OCI-M2 (cell line): ENCODE data around the gene APIP.
"Not testable (repeated sequence)": the region's sequence is repeated elsewhere in the genome, so short reads cannot be mapped to it uniquely, and the experiment has no call there.

ENCODE experiments used
- DNase-seq: peaks from one replicate; lab custom pipeline; 2025; ENCODE audit not compliant: unreplicated experiment; lab: John Stamatoyannopoulos, UW

APIP gene

DNA sequence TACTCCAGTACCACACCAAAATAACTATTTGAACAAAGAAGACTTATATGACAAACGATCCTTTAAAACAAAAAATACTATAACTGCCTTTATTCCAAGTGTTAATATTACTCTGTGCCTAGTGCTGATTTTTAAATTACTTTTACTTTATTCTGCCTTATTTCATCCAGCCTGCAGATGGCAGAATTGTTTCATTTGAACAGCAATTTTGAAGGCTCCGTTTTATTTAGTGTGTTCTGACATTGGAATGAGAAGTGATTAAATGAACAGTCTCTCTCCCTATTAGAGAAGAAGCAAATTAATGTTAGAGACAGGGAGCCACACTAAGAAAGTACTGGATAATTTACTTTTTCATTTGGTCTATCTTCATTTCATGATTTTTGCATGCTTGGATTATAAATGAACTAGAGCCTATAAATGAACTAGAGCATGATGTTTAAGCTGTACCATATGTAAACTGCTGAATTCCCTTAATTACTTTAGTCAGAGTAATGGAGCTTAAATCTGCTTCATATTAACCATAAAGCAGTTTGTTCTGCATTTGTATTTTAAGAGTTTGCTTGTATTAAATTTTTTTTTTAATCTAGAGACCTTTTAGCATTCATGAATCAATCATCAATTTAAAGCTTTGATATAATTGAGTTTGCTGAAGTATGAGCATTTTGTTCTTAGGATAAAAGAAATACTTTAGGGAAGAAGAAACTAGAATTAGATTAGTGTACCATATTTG is 10.1 kb upstream of the APIP start:
- DNase-seq = no peak

DNA sequence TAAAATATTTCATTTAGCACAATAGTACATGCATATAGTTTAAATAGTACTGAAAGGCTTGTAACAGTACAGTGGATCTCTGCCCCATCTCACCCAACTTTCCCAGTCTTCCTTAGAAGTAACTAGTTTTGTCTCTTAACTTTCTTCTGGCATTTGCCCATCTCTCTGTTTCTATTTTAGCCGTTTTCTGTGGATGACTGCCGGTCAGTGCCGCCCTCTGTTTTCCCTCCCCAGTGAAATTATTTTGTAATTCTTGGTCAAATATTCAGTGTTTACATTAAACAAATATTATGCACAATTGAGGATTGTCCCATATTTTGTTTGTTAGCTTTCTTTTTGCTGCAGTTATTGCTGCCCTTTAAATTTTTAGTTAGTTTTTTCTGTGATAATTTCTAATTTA is 8.5 kb upstream of the APIP start:
- DNase-seq = no peak

DNA sequence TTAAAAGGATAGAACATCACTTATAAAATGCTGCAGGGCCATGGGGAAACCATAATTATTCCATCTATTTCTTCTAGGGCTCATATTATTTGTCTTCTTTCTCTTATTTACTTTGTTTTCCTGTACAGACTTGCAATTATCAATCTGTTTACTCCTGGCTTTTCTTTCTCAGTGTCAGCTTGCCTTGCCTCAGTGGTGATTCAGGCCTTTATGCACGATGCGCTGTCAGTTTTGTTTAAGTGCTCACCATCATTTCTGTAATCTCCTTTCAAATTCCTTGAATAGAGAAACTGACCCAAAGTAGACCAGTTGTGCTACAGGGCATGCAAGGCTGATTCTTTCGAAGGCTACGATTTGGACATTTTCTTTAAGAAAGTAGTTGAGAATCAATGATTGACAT is 5.0 kb upstream of the APIP start:
- DNase-seq = no peak

DNA sequence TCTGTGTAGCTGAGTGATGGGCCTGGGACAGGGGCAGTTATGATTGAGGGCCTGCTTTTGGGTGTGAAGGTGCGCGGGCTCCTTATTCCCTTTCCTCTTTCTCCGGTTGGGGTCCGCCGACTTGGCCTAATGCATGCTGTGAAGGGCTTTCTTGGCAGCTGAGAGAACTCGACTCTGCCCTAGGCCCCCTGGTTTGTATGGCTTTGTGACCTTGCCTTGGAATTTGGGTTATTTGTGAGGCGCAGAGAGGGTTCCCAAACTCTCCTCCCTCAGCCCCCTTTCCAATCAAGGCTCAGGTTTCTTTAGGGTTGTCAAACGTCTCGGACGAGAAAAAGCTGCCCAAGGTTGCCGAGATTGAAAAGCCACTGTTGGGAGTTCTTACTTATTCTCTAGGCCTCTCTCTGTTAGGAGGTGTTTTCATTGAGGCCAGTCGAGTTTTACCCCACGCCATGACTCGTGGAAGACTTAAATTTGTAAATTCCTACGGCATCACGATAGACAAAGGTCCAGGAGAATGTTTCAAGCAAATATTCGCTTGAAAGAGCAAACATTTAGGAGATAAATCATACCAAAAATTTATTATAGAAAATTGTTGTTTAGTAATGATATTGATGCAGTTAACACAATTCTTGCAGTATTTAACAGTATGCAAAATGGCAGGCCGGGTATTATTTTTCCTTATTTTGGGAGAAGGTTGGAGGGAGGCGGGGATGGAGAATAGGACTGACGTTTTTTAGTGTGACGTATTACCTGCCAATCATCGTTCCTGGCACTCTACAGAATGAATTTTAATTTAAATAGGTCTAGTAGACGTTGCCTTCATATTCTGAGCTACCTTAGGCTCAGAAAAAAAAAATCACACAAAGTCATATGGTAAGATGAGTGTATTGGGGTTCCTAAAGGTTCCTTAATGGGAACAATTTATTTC is 928 bp upstream of the APIP start:
- no peak for DNase-seq

DNA sequence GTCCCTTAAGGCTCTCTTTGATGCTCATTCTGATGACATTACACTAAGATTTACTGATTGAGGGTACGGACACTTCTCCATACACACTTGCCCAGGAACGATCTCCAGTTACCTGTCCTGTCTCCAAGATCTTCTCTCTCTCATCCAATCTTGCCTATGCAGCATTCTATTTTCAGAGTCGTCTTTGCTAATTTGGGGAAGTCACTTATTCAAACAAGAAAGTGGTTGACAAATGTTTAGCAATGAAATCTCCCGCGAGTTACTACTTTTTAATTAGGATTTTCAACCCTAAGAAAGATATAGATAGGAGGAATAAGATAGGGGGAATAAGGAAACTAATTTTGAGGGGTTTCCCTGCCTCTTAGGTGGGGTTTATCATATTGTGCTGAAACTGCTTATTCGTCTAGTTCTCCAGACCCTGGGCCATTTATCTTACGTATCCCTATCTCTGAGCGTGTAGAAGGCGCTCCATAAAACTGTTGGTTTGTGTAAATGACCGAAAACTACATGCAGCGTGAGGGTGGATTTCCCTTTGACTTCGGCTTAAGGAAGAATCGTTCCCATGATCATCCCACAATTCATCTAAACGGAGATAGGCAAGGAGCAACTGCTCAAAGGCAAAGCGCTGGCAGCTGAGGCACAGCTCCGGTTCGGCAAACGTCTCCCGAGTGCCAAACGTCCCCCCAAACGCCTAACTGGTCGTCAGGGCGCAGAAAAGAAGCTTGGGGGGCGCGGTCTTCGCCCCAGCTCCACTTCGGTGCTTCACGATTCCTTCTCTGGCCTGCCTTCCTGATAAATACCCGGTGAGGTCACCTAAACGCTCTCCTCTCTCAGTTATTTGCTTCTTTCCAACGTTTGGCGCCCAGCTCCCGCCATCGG is 804 bp downstream of the APIP start:
- DNase-seq = no peak

DNA sequence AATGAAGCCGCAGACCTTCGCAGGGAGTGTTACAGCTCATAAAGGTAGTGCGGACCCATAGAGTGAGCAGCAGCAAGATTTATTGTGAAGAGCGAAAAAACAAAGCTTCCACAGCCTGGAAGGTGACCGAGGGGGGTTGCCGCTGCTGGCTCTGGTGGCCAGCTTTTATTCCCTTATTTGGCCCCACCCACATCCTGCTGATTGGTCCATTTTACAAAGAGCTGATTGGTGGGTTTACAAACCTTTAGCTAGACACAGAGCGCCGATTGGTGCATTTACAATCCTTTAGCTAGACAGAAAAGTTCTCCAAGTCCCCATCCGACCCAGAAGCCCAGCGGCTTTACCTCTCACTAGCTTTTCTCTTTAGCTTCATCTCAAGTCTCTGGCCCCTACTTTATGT is 2.6 kb downstream of the APIP start:
- not testable (repeated sequence) for DNase-seq

DNA sequence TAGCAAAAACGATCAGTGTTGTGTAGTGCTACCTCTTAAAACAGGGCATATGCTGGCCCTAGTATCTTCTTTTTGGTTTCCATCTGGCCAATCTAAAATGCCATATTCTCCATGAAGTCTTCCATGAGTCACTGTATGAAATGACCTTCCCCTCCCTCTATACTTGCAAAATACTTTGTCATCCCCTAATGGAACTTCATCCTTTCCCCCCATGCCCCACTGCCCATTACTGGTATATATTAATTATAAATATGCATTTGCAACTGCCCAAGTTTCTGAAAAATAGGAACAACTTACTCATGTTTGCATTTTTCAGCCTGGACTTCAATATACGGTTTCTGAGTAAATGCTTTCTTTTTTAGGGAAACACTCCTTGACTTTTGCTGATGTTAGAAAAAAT is 4.5 kb downstream of the APIP start:
- no peak for DNase-seq

DNA sequence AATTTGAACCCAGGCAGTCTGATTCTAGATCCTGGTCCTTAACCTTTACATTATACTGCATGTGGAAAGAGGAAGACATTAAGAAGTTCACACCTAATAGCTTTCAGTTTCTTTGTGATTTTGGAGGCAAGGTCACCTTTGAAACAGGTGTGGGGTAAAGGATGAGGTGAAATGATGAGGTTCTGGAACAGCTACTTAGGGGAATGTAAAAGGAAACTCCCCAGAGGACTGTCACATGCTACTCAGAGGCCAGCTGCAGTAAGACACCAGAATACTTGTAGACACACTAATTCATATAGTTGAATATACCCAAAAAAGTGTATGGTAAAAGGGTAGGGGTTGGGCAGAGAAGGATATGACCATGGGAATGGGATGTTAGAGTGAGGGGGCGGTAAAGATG is 5.4 kb downstream of the APIP start:
- no peak for DNase-seq

DNA sequence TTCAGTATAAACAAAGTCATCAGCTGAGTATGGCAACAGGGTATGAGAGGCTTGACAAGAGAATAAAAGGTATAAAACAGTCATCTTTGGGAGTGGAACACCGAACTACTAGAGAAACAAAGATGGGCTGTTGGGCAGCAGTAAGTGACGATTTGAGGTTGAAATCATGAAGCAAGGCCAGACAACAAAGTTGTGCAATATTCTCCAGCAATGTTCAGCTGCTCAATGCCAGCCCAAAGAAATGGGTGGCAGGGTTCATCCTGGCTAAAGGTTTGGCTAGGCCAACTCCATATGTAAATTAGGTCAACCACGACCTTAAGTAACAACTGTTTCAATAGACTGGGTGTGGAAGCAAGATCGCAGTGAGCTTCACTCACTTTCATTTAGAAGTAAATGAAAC is 6.2 kb downstream of the APIP start:
- DNase-seq = no peak

DNA sequence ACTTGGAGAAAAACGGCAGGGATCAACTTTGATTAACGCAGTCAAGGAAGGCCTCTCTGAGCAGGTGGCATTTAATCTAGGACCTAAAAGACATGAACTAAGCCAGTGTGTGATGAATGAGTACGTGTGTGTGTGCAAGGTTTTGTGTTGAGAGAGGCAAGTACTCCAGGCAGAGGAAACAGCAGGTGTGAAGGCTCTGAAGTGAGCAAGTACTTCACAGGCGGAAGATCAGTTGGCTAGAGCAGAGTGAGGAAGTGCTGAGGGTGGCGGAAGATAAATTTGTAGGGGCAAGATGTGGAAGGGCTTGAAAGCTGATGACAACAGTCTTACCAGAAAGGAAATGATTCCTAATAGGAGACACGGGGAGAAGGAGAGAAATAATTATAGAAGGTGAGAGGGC is 6.8 kb downstream of the APIP start:
- no peak for DNase-seq

DNA sequence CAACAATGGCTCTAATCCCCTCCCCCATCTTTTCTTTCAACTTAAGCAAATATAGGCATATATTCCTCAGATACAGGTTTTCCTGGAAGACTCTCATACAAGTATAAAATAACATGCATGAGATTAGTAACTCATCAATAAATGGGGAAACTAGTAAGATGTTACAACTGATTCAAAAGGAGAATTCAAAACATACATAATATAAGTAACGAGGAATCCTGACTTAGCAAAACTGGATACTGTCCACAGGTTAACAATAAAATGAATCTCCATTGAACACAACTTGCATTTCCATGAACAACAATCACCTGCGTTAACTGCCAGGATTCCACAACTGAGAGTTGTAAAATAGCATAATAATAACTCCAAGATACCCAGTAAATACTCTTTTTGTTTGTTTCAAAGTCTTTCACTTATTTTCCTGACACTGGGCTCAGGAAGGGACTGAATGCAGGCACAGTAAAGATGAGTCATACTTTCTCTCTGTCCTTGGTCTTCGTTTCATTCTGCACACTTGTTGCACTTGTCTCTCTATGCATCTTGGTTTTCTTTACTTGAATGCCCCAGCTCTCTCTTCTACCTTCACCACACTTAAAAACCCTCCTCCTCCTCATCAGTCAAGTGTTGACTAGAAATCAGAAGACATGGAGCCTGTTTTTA is 8.1 kb downstream of the APIP start:
- no peak for DNase-seq

DNA sequence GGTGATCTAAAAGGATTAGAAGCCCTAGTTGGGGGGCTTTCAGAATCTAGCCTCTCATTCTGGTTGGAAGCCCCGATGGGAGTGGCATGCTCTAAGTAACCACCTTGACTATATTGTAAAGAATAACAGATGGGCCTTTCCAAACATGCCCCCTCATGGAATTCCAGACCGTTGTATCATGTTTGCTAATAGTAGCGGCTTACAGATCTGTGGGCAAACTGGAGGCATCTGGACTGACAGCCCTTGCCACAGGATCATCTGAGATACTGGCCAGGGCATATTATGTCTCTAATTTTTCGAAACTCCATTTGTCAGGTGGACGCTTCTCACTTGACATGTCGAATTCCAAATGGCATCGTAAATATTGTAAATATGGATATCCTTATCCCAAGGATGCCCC is 10.5 kb downstream of the APIP start:
- no peak for DNase-seq

DNA sequence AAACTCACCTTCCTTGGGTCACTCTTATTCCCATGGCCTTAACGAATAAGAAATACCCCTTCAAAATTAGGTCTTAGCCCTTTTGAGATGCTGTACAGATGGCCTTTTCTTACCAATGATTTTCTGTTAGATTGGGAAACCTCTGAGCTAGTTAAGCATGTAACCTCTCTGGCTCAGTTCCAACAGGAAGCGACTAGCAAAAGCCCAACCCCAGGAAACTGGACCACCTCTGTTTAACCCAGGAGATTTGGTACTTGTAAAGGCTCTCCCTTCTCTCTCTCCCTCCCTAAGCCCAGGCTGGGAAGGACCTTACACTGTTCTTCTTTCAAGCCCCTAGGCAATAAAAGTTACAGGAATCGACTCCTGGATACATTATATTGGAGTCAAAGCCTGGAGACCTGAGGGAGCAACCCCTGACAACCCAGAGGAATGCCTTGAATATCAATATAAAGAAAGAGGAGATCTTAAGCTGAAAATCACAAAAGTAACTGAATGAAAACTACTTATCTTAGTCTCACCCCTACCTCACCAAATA is 11.7 kb downstream of the APIP start:
- DNase-seq = no peak

DNA sequence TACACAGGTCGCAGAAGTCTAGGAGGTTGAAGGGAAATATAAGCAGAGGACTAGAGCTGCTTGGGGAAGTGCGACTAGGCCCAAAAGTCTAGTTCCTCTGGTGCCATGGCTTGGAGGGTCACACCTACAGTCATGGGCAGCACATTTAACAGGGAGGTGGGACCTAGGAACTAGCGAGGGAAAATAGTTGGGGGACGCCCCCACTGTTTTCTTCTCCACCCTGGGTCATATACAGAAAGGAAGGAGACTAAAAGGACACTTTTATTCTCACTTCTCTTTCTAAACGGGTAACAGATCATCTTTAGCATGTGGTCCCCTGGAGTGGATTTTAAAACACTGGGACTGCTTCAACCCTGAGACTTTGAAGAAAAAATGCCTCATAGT is 16.6 kb downstream of the APIP start:
- DNase-seq = no peak

DNA sequence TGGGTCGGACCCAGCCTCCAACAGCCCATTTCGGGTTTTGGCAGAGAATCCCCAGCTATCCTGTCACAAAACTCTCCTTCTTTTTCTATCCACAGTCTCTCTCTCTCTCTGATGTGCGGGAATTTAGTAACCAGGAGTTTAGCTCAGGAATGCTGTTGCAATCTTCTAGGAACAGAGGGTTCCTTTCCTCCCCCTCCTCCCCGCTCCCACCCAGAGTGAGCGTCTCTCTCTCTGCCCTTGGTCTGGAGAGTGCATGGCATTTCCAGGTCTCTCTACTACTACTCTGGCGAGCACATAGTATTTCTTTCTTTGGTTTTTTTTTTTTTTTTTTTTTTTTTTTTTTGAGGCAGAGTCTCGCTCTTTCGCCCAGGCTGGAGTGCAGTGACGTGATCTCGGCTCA is 17.7 kb downstream of the APIP start:
- DNase-seq = no peak

DNA sequence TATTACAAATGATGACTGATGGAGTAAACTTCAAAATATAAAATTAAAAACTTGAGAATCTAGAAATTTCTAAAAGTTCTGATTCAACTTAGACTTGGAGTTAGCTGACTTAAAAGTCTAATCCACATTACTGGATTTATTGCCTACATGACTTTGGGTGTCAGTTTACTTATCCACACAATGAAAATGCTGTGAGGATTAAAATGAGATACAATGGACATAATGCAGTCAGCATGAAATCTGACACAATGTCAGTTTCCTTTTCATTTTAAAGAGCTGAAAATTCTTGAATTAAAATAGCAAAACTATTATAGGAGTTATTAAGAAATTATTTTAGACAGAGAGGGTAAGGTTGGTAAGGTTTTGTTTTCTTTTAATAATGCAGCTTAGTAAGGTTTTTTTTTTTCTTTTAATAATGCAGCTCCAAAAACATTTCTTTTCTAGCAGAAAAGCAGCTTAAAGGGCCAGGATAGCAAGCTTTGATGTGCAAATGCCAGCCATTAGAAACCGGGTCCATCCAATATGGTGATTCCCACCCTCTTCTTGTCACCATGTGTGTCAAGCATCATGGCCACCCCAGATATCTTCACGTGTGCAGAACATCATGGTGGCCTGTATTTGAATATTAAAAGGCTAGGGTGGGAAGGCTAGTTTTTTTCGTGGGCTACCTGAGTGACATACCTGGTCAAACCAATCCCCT is 18.9 kb downstream of the APIP start:
- no peak for DNase-seq

DNA sequence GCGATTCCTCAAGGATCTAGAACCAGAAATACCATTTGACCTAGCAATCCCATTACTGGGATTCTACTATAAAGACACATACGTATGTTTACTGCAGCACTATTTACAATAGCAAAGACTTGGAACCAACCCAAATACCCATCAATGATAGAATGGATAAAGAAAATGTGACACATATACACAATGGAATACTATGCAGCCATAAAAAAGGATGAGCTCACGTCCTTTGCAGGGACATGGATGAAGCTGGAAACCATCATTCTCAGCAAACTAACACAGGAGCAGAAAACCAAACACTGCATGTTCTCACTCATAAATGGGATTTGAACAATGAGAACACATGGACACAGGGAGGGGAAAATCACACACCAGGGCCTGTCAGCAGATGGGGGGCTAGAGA is 20.0 kb downstream of the APIP start:
- DNase-seq = not testable (repeated sequence)

DNA sequence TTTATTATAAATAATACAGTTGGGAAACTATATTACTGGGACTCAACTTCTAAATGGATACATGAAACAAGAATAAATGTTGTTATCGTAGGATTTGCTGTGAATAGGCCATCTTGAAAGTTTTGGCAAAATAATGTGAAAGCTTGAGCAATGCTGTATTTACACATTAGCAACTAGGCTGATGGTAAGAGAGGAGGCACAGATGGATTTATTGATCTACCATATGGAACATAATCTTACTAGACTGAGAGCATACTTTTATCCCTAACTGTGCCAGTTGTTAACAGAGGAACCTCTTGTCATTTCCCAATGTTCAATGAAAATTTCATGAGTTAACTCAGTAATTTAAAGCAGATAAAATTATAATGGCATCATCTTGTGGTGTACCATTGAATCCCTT is 22.8 kb downstream of the APIP start:
- no peak for DNase-seq

DNA sequence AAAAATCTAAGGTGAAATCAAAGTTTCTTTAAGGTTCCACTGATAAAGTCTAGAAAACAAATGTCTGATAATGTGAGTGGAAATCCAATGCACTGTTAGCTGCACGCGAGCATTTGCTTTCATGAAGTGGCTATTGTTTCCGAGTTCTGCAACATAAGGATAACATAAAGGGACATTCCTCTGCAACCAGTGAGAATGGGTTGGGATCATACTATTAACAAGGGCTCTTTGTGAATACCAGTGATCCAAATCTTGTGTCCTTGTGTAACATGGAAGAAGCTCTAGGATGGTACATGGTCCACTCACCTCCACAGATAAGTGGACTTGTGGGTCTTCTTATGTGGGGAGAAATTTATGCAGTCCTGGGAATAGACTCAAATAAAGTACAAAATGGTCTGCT is 24.6 kb downstream of the APIP start:
- no peak for DNase-seq

DNA sequence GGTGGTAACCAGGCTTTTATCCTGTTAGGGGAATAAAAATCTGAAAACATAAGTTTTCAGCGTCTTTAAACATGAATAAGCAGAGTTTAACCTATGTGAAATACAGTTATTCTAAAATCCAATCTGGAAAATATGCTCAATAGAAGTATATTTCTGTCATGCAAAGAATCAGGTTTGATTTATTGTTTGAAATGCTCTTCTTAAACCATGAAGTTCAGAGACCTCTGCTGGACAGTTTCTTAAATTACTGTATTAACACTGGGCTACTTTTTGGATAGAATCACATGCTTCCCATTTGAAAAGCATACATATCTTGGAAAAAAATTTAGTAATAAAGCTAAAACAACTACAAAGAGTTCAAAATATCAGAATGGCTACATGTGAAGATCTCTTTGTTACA is 25.4 kb downstream of the APIP start:
- no peak for DNase-seq
